ENCODE results near the gene GUF1.

DNA sequence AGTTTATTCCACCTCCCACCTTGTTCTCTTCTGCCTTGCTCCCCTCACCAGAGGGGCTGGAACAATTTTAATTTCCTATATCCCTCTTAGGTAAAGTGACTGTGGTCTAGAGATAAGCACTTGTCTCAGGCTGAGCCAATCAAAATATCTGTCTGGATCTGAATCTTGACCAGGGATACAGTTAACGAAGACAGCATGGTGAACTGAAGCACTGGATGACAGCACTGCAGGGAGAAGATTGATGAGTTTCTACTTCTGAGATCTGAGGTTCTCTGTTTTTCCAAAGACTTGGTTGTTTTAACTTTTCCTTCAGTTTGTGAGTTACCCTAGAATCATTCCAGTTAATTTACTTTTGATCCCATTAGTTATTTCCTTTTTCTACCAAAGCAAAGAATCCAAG lies 34.9 kb downstream of the GUF1 start:
- TF ChIP-seq, protein P1, sequence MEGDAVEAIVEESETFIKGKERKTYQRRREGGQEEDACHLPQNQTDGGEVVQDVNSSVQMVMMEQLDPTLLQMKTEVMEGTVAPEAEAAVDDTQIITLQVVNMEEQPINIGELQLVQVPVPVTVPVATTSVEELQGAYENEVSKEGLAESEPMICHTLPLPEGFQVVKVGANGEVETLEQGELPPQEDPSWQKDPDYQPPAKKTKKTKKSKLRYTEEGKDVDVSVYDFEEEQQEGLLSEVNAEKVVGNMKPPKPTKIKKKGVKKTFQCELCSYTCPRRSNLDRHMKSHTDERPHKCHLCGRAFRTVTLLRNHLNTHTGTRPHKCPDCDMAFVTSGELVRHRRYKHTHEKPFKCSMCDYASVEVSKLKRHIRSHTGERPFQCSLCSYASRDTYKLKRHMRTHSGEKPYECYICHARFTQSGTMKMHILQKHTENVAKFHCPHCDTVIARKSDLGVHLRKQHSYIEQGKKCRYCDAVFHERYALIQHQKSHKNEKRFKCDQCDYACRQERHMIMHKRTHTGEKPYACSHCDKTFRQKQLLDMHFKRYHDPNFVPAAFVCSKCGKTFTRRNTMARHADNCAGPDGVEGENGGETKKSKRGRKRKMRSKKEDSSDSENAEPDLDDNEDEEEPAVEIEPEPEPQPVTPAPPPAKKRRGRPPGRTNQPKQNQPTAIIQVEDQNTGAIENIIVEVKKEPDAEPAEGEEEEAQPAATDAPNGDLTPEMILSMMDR (IDR thresholded peaks at IDR 0.05 in 2 of 3, conservative IDR thresholded peaks at IDR 0.05 in 1 of 3; ENCODE audit: borderline replicate concordance in 1 of 3, insufficient read depth in 1 of 3, low read depth in 2 of 3, low read length in 2 of 3): no peak
- TF ChIP-seq ZNF274 (IDR thresholded peaks at IDR 0.05; ENCODE audit: low read depth, low read length): no peak
- TF ChIP-seq SIN3A (IDR thresholded peaks at IDR 0.05; ENCODE audit: low read depth): no peak
- no peak for TF ChIP-seq POLR2A (IDR thresholded peaks at IDR 0.05; ENCODE audit: borderline replicate concordance, extremely low read depth, insufficient read depth, insufficient read length)
- no peak for TF ChIP-seq POLR2AphosphoS5 (IDR thresholded peaks at IDR 0.05; ENCODE audit: low read depth, low read length)
- TF ChIP-seq EZH2phosphoT487 (IDR thresholded peaks at IDR 0.05; ENCODE audit: borderline replicate concordance): no peak
- no peak for TF ChIP-seq TCF7L2 (IDR thresholded peaks at IDR 0.05; ENCODE audit: borderline replicate concordance, extremely low read depth, insufficient read depth, insufficient read length)
- no peak for TF ChIP-seq EZH2 (IDR thresholded peaks at IDR 0.05)
- no peak for TF ChIP-seq CEBPB (IDR thresholded peaks at IDR 0.05; ENCODE audit: low read depth)
- no peak for TF ChIP-seq SP1 (IDR thresholded peaks at IDR 0.05; ENCODE audit: low read depth)
- no peak for TF ChIP-seq JUND (IDR thresholded peaks at IDR 0.05)
- TF ChIP-seq, protein P2, sequence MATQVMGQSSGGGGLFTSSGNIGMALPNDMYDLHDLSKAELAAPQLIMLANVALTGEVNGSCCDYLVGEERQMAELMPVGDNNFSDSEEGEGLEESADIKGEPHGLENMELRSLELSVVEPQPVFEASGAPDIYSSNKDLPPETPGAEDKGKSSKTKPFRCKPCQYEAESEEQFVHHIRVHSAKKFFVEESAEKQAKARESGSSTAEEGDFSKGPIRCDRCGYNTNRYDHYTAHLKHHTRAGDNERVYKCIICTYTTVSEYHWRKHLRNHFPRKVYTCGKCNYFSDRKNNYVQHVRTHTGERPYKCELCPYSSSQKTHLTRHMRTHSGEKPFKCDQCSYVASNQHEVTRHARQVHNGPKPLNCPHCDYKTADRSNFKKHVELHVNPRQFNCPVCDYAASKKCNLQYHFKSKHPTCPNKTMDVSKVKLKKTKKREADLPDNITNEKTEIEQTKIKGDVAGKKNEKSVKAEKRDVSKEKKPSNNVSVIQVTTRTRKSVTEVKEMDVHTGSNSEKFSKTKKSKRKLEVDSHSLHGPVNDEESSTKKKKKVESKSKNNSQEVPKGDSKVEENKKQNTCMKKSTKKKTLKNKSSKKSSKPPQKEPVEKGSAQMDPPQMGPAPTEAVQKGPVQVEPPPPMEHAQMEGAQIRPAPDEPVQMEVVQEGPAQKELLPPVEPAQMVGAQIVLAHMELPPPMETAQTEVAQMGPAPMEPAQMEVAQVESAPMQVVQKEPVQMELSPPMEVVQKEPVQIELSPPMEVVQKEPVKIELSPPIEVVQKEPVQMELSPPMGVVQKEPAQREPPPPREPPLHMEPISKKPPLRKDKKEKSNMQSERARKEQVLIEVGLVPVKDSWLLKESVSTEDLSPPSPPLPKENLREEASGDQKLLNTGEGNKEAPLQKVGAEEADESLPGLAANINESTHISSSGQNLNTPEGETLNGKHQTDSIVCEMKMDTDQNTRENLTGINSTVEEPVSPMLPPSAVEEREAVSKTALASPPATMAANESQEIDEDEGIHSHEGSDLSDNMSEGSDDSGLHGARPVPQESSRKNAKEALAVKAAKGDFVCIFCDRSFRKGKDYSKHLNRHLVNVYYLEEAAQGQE (IDR thresholded peaks at IDR 0.05; ENCODE audit: low read depth): no peak
- no peak for TF ChIP-seq ELF1 (IDR thresholded peaks at IDR 0.05; ENCODE audit: borderline replicate concordance, low read depth)
- TF ChIP-seq YY1 (IDR thresholded peaks at IDR 0.05; ENCODE audit: extremely low read depth, insufficient replicate concordance, low read depth, low read length): no peak

All from HCT116 (cell line).